Neural progenitor cell (in vitro differentiated cells): ENCODE results near the gene LHFPL2. TPM values are rescaled to one million over a fixed set of nuclear protein-coding genes. Genes with fewer than 3 reads are reported as not detected.

ENCODE experiments used
- DNase-seq: peaks from one replicate; pipeline ENCODE4 v3.0.0-alpha.2; 2016; ENCODE audit warnings: low spot score
- H2AFZ ChIP-seq: fragments of 200-600 bp; sonication (generic); replicated peaks from 2 replicates; pipeline ENCODE4 v1.6.1; 2016; ENCODE audit warnings: antibody characterized with exemption
- H3F3A ChIP-seq: fragments of 200-600 bp; sonication (generic); 2 replicates; pipeline ENCODE4 v1.6.1; 2016; ENCODE audit warnings: antibody characterized with exemption, low read depth
- H3K27ac ChIP-seq: fragments of 200-600 bp; sonication (generic); 2 replicates; pipeline ENCODE4 v1.5.1; 2016; ENCODE audit warnings: mild to moderate bottlenecking
- H3K27me3 ChIP-seq: fragments of 200-600 bp; sonication (generic); 2 replicates; pipeline ENCODE4 v1.6.1; 2016; ENCODE audit warnings: mild to moderate bottlenecking, moderate library complexity
- H3K36me3 ChIP-seq: fragments of 200-600 bp; sonication (generic); 2 replicates; pipeline ENCODE4 v1.5.1; 2016
- H3K4me1 ChIP-seq: fragments of 200-600 bp; sonication (generic); 2 replicates; pipeline ENCODE4 v1.6.1; 2016; ENCODE audit warnings: mixed run types
- H3K4me2 ChIP-seq: fragments of 200-600 bp; sonication (generic); 2 replicates; pipeline ENCODE4 v1.6.1; 2016
- H3K4me3 ChIP-seq: fragments of 200-600 bp; sonication (generic); 2 replicates; pipeline ENCODE4 v1.5.1; 2016
- H3K79me2 ChIP-seq: fragments of 200-600 bp; sonication (generic); 2 replicates; pipeline ENCODE4 v1.6.1; 2016; ENCODE audit warnings: low read depth
- H3K9ac ChIP-seq: fragments of 200-600 bp; sonication (generic); 2 replicates; pipeline ENCODE4 v1.6.1; 2016
- H3K9me3 ChIP-seq: fragments of 200-600 bp; sonication (generic); 2 replicates; pipeline ENCODE4 v1.5.1; 2016; ENCODE audit warnings: low read depth
- H4K20me1 ChIP-seq: fragments of 200-600 bp; sonication (generic); 2 replicates; pipeline ENCODE4 v1.6.1; 2016; ENCODE audit warnings: low read depth
- H3K27ac Mint-ChIP-seq: 3 replicates; pipeline ENCODE4 v1.8.0; 2021; ENCODE audit warnings: mixed read lengths
- H3K27me3 Mint-ChIP-seq: 2 replicates; pipeline ENCODE4 v1.8.0; 2022; ENCODE audit warnings: low read depth, mild to moderate bottlenecking, inconsistent platforms, moderate library complexity, mixed read lengths; ENCODE audit not compliant: insufficient read depth
- H3K36me3 Mint-ChIP-seq: 3 replicates; pipeline ENCODE4 v1.8.0; 2021; ENCODE audit warnings: mixed read lengths
- H3K4me1 Mint-ChIP-seq: 3 replicates; pipeline ENCODE4 v1.8.0; 2021; ENCODE audit warnings: mixed read lengths
- H3K4me3 Mint-ChIP-seq: 3 replicates; pipeline ENCODE4 v1.8.0; 2021; ENCODE audit warnings: mild to moderate bottlenecking, moderate library complexity, mixed read lengths
- H3K9me3 Mint-ChIP-seq: 3 replicates; pipeline ENCODE4 v1.8.0; 2020; ENCODE audit warnings: mixed read lengths
- CTCF ChIP-seq: fragments of 200-600 bp; sonication (generic); IDR thresholded peaks from 2 replicates; pipeline ENCODE4 v1.5.1; 2017; ENCODE audit warnings: antibody characterized with exemption, mild to moderate bottlenecking
- EZH2 ChIP-seq: fragments of 200-600 bp; sonication (generic); IDR thresholded peaks from 2 replicates; pipeline ENCODE4 v1.6.1; 2017; ENCODE audit warnings: antibody characterized with exemption, mild to moderate bottlenecking, moderate library complexity
- EZH2phosphoT487 ChIP-seq: fragments of 200-600 bp; sonication (generic); IDR thresholded peaks from 2 replicates; pipeline ENCODE4 v1.6.1; 2017; ENCODE audit warnings: antibody characterized with exemption
- total RNA-seq: library from RNA; depleted of rRNA; stranded (reverse); fragments of >200 nt; gene quantifications from 2 replicates; pipeline ENCODE4 v1.2.3, GENCODE V29; 2015; ENCODE audit warnings: low replicate concordance

The LHFPL2 gene
- total RNA-seq, 1 donor from 2014 or later, result 21.1 TPM

- H3K36me3 ChIP-seq, result no peaks in the 10 kb centered on the region
- no peak overlapping the region for H3K27ac ChIP-seq
- no peaks in the 10 kb centered on the region for H3K27me3 ChIP-seq
- no peak overlapping the region for H3K27ac Mint-ChIP-seq
- H3K4me1 Mint-ChIP-seq, result peaks cover 32% of the 10 kb centered on the region
- H3K36me3 Mint-ChIP-seq, result peaks cover 7% of the 10 kb centered on the region
- no peak overlapping the region for H3K4me3 Mint-ChIP-seq
- no peak overlapping the region for H3K9ac ChIP-seq
- no peak for TF ChIP-seq CTCF
- TF ChIP-seq EZH2, result no peak
- TF ChIP-seq EZH2phosphoT487, result no peak
- H3K9me3 ChIP-seq, result no peaks in the 10 kb centered on the region
- H4K20me1 ChIP-seq, result peaks cover 28% of the 10 kb centered on the region
- H3K4me3 ChIP-seq, result no peak overlapping the region
- H3K27me3 Mint-ChIP-seq, result no peaks in the 10 kb centered on the region
- H3K4me2 ChIP-seq, result no peak overlapping the region
- H3F3A ChIP-seq, result no peaks in the 10 kb centered on the region
- peaks cover 18% of the 10 kb centered on the region for H3K79me2 ChIP-seq
- DNase-seq, result no peak
- H3K9me3 Mint-ChIP-seq, result no peaks in the 10 kb centered on the region
- no peak overlapping the region for H2AFZ ChIP-seq
- H3K4me1 ChIP-seq, result peaks cover 23% of the 10 kb centered on the region
Measured at GRCh38 chr5:78566747-78567425, 81.7 kb downstream of the LHFPL2 start.

- peaks cover 32% of the 10 kb centered on the region for H3K4me1 Mint-ChIP-seq
- H3K27me3 Mint-ChIP-seq, result no peaks in the 10 kb centered on the region
- peaks cover 23% of the 10 kb centered on the region for H3K4me1 ChIP-seq
- peaks cover 20% of the 10 kb centered on the region for H4K20me1 ChIP-seq
- no peak overlapping the region for H3K4me3 Mint-ChIP-seq
- TF ChIP-seq EZH2phosphoT487 (no peak), CTCF (no peak), EZH2 (no peak)
- H3K27ac Mint-ChIP-seq, result no peak overlapping the region
- H3K4me2 ChIP-seq, result no peak overlapping the region
- no peak overlapping the region for H3K27ac ChIP-seq
- H3K27me3 ChIP-seq, result no peaks in the 10 kb centered on the region
- no peaks in the 10 kb centered on the region for H3F3A ChIP-seq
- H3K36me3 ChIP-seq, result no peaks in the 10 kb centered on the region
- H2AFZ ChIP-seq, result no peak overlapping the region
- H3K4me3 ChIP-seq, result no peak overlapping the region
- peaks cover 7% of the 10 kb centered on the region for H3K36me3 Mint-ChIP-seq
- H3K79me2 ChIP-seq, result peaks cover 18% of the 10 kb centered on the region
- no peaks in the 10 kb centered on the region for H3K9me3 Mint-ChIP-seq
- no peak for DNase-seq
- H3K9ac ChIP-seq, result no peak overlapping the region
- H3K9me3 ChIP-seq, result no peaks in the 10 kb centered on the region
Measured at GRCh38 chr5:78565395-78565794, 83.2 kb downstream of the LHFPL2 start.

GRCh38 chr5:78563621-78564020, 85.0 kb downstream of the LHFPL2 start:
- H4K20me1 ChIP-seq, result peaks cover 2% of the 10 kb centered on the region
- Mint-ChIP-seq H3K4me1 (peaks cover 16% of the 10 kb centered on the region), H3K9me3 (no peaks in the 10 kb centered on the region), H3K36me3 (peaks cover 7% of the 10 kb centered on the region), H3K27ac (no peak overlapping the region), H3K4me3 (no peak overlapping the region), H3K27me3 (no peaks in the 10 kb centered on the region)
- no peak overlapping the region for H3K9ac ChIP-seq
- H3F3A ChIP-seq, result no peaks in the 10 kb centered on the region
- H3K27ac ChIP-seq, result no peak overlapping the region
- no peak overlapping the region for H3K4me2 ChIP-seq
- TF ChIP-seq EZH2 (no peak), CTCF (no peak), EZH2phosphoT487 (no peak)
- no peaks in the 10 kb centered on the region for H3K27me3 ChIP-seq
- H3K36me3 ChIP-seq, result no peaks in the 10 kb centered on the region
- no peak for DNase-seq
- H3K4me1 ChIP-seq, result peaks cover 9% of the 10 kb centered on the region
- H3K4me3 ChIP-seq, result no peak overlapping the region
- H3K9me3 ChIP-seq, result no peaks in the 10 kb centered on the region
- no peak overlapping the region for H2AFZ ChIP-seq
- peaks cover 14% of the 10 kb centered on the region for H3K79me2 ChIP-seq
